HCT116 (cell line): ENCODE measurements around the gene TMPRSS11E. TPM values are rescaled to one million over a fixed set of nuclear protein-coding genes. Genes with fewer than 3 reads are reported as not detected.

ENCODE experiments used
- ATAC-seq: fragments of 200-7000 bp; cut with Tn5 transposase; 2 replicates; pipeline ENCODE4 v1.9.1; 2020; ENCODE audit warnings: mild to moderate bottlenecking, moderate library complexity
- BruUV-seq: library from RNA; stranded (reverse); fragments of 400-500 nt; replicated peaks from 2 replicates; lab custom pipeline; 2021; lab: Mats Ljungman, UMichigan
- CTCF ChIA-PET: fragments of 300-600 bp; sonication (Branson Sonifier 250); formaldehyde crosslinking; loops from one replicate; lab custom pipeline; 2021; ENCODE audit warnings: antibody characterized with exemption; lab: Charles Lee
- POLR2A ChIA-PET: fragments of 300-600, 350-600 bp; sonication (Branson Sonifier 250); formaldehyde crosslinking; loops from one replicate; lab custom pipeline; 2021; ENCODE audit warnings: antibody characterized with exemption; lab: Charles Lee
- RAD21 ChIA-PET, 2 experiments: fragments of 300-600 bp; sonication (Branson Sonifier 250); formaldehyde crosslinking; loops; one replicate each; lab custom pipeline; 2023; ENCODE audit warnings: low total read pairs in 2 of 2; ENCODE audit not compliant: uncharacterized antibody in 2 of 2, unreplicated experiment in 2 of 2, low non-redundant PET in 1 of 2; lab: Charles Lee
- DNase-seq: peaks from one replicate; pipeline ENCODE4 v3.0.0-alpha.2; 2010; ENCODE audit warnings: low read depth, low spot score
- H2AFZ ChIP-seq: fragments of 200-600 bp; shearing (Covaris generic), sonication (generic); 2 replicates; pipeline ENCODE4 v1.6.1; 2017; ENCODE audit warnings: low read depth, mixed run types, mixed read lengths, antibody characterized with exemption, low read length; ENCODE audit not compliant: poor library complexity, severe bottlenecking
- H3K27ac ChIP-seq: 2 replicates; pipeline ENCODE4 v1.5.1; 2012; ENCODE audit warnings: low read depth, low read length
- H3K27me3 ChIP-seq: fragments of 200-600 bp; sonication (generic); 2 replicates; pipeline ENCODE4 v1.6.1; 2016; ENCODE audit warnings: mixed run types, low read length, mixed read lengths; ENCODE audit not compliant: insufficient read depth
- H3K36me3 ChIP-seq, 2 experiments: fragments of 200-500 bp in 1 of 2; fragments of 200-600 bp in 1 of 2; sonication (Bioruptor generic) in 1 of 2; sonication (generic) in 1 of 2; 2 replicates each; pipeline versions ENCODE4 v1.5.1 to v1.6.1; 2014 to 2016; ENCODE audit warnings: low read length in 2 of 2, inconsistent platforms in 1 of 2, mixed read lengths in 1 of 2, mixed run types in 1 of 2; ENCODE audit not compliant: insufficient read depth in 2 of 2, control insufficient read depth in 1 of 2
- H3K4me1 ChIP-seq, 2 experiments: fragments of 200-600 bp in 1 of 2; sonication (generic) in 1 of 2; 2 replicates each; pipeline versions ENCODE4 v1.5.1 to v1.6.1; 2012 to 2017; ENCODE audit warnings: low read length in 2 of 2, inconsistent platforms in 1 of 2, mild to moderate bottlenecking in 1 of 2, mixed read lengths in 1 of 2, mixed run types in 1 of 2, moderate library complexity in 1 of 2; ENCODE audit not compliant: insufficient read depth in 2 of 2, control insufficient read depth in 1 of 2
- H3K4me2 ChIP-seq: fragments of 200-600 bp; sonication (generic); 2 replicates; pipeline ENCODE4 v1.6.1; 2017; ENCODE audit warnings: mixed run types, low read length, mixed read lengths
- H3K4me3 ChIP-seq, 2 experiments: fragments of 200-600 bp in 1 of 2; sonication (generic) in 1 of 2; replicated peaks in 1 of 2; 2 replicates each; pipeline ENCODE4 v1.5.1; 2011 to 2016; ENCODE audit warnings: low read length in 2 of 2, control low read depth in 1 of 2, low read depth in 1 of 2, mild to moderate bottlenecking in 1 of 2, mixed read lengths in 1 of 2, mixed run types in 1 of 2
- H3K79me2 ChIP-seq: fragments of 200-600 bp; sonication (generic); 2 replicates; pipeline ENCODE4 v1.6.1; 2017; ENCODE audit warnings: mild to moderate bottlenecking, mixed run types, low read length, moderate library complexity, mixed read lengths; ENCODE audit not compliant: insufficient read depth
- H3K9ac ChIP-seq: fragments of 200-600 bp; sonication (generic); 2 replicates; pipeline ENCODE4 v1.6.1; 2016; ENCODE audit warnings: low read length, mixed read lengths
- H3K9me2 ChIP-seq: fragments of 200-600 bp; sonication (generic), shearing (Covaris generic); 2 replicates; pipeline ENCODE4 v1.6.1; 2017; ENCODE audit warnings: mixed run types, mild to moderate bottlenecking, moderate library complexity; ENCODE audit not compliant: insufficient read depth
- H3K9me3 ChIP-seq, 2 experiments: fragments of 200-500 bp in 1 of 2; fragments of 200-600 bp in 1 of 2; sonication (Bioruptor generic) in 1 of 2; sonication (generic) in 1 of 2; 2 replicates each; pipeline ENCODE4 v1.6.1; 2014 to 2017; ENCODE audit warnings: low read length in 2 of 2, mixed read lengths in 2 of 2, inconsistent platforms in 1 of 2, low read depth in 1 of 2, mild to moderate bottlenecking in 1 of 2, mixed run types in 1 of 2, moderate library complexity in 1 of 2; ENCODE audit not compliant: control insufficient read depth in 1 of 2, insufficient read depth in 1 of 2
- H4K20me1 ChIP-seq: fragments of 200-600 bp; sonication (generic), shearing (Covaris generic); 2 replicates; pipeline ENCODE4 v1.6.1; 2017; ENCODE audit warnings: mixed run types, mild to moderate bottlenecking, moderate library complexity; ENCODE audit not compliant: insufficient read depth
- CBX3 ChIP-seq: IDR thresholded peaks from 2 replicates; pipeline ENCODE4 v1.6.1; 2012; ENCODE audit warnings: low read depth
- CEBPB ChIP-seq: IDR thresholded peaks from 2 replicates; pipeline ENCODE4 v1.6.1; 2012; ENCODE audit warnings: low read depth
- EGR1 ChIP-seq: IDR thresholded peaks from 2 replicates; pipeline ENCODE4 v1.6.1; 2012; ENCODE audit warnings: low read depth
- ELF1 ChIP-seq: IDR thresholded peaks from 2 replicates; pipeline ENCODE4 v1.6.1; 2012; ENCODE audit warnings: low read depth, borderline replicate concordance
- EZH2 ChIP-seq: fragments of 200-600 bp; sonication (generic); IDR thresholded peaks from 2 replicates; pipeline ENCODE4 v1.6.1; 2017; ENCODE audit warnings: antibody characterized with exemption, mixed run types
- EZH2phosphoT487 ChIP-seq: fragments of 200-600 bp; IDR thresholded peaks from 2 replicates; pipeline ENCODE4 v1.6.1; 2018; ENCODE audit warnings: antibody characterized with exemption, borderline replicate concordance
- POLR2A ChIP-seq: IDR thresholded peaks from 2 replicates; pipeline ENCODE4 v1.7.0; 2011; ENCODE audit warnings: borderline replicate concordance; ENCODE audit not compliant: insufficient read depth, insufficient read length; ENCODE audit errors: extremely low read depth
- POLR2AphosphoS5 ChIP-seq: IDR thresholded peaks from 2 replicates; pipeline ENCODE4 v1.6.1; 2011; ENCODE audit warnings: mild to moderate bottlenecking, low read depth, low read length, moderate library complexity
- SRF ChIP-seq: IDR thresholded peaks from 2 replicates; pipeline ENCODE4 v1.6.1; 2012; ENCODE audit warnings: low read depth
- TCF7L2 ChIP-seq: IDR thresholded peaks from 2 replicates; pipeline ENCODE4 v1.7.0; 2011; ENCODE audit warnings: borderline replicate concordance, inconsistent platforms; ENCODE audit not compliant: insufficient read depth, insufficient read length; ENCODE audit errors: extremely low read depth
- YY1 ChIP-seq: IDR thresholded peaks from 2 replicates; pipeline ENCODE4 v1.6.1; 2011; ENCODE audit warnings: low read length, low read depth, moderate library complexity, mild to moderate bottlenecking; ENCODE audit not compliant: insufficient replicate concordance; ENCODE audit errors: extremely low read depth
- intact Hi-C: fragments of 100-400 bp; cut with micrococcal nuclease; formaldehyde crosslinking; loops from 2 replicates; pipeline ENCODE4 v1.10.0; 2022
- total RNA-seq: library from RNA; stranded (reverse); gene quantifications from one replicate; pipeline ENCODE4 v1.2.1, GENCODE V29; 2021; ENCODE audit not compliant: unreplicated experiment
- TF ChIP-seq, protein P1 (sequence below): IDR thresholded peaks from 2 replicates; pipeline ENCODE4 v1.6.1; 2012
- TF ChIP-seq, protein P2 (sequence below): IDR thresholded peaks from 2 replicates; pipeline ENCODE4 v1.6.1; 2011; ENCODE audit warnings: mild to moderate bottlenecking, low read length, moderate library complexity; ENCODE audit not compliant: insufficient replicate concordance; ENCODE audit errors: extremely low read depth

The TMPRSS11E gene
- total RNA-seq, 1 experiment from 2014 or later: not detected

DNA sequence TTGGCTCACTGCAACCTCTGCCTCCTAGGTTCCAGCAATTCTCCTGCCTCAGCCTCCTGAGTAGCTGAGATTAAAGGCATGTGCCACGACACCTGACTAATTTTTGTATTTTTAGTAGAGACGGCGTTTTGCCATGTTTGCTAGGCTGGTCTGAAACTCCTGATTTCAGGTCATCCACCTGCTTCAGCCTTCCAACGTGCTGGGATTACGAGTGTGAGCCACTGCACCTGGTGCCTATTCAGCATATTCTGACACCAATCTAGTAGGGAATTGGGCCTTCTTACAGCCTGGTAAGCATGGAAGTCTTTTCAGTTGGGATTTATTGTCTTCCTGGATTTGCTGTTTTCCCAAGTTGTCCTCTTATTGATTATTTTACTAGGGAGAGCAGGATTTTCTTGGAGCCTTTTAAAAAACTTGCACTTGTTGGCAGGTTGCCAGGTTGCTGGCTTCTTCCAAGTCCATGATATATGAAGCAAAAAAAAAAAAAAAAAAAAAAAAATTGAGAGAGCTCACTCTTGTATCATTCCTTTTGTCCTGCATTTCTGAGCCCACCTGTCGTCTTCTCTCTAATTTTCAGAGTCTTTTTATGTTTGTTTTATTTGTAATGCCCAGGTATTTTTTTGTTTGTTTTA lies 43.7 kb downstream of the TMPRSS11E start:
- H3K4me3 ChIP-seq: no peak overlapping the region
- no peak for DNase-seq

More for the DNA sequence above, 43.7 kb downstream of the TMPRSS11E start:
- no peaks in the 10 kb centered on the region for H4K20me1 ChIP-seq
- no peaks in the 10 kb centered on the region for H3K27me3 ChIP-seq
- H3K9ac ChIP-seq: no peak overlapping the region
- H3K4me1 ChIP-seq: no peaks in the 10 kb centered on the region
- no peak overlapping the region for H3K4me2 ChIP-seq
- ATAC-seq: no peak
- no peaks in the 10 kb centered on the region for H3K9me3 ChIP-seq
- CTCF ChIA-PET: no interaction called here
- no peaks in the 10 kb centered on the region for H3K36me3 ChIP-seq
- no peaks in the 10 kb centered on the region for H3K9me2 ChIP-seq
- H2AFZ ChIP-seq: no peak overlapping the region
- no peak overlapping the region for H3K27ac ChIP-seq
- no peaks in the 10 kb centered on the region for H3K79me2 ChIP-seq
- intact Hi-C loops: loop anchor here (10.0 kb wide), 1 partner anchor 534 kb away; no protein-coding TSS in a partner anchor
- RAD21 ChIA-PET: no interaction called here
- BruUV-seq: no TSS peak
- POLR2A ChIA-PET: no interaction called here
- TF ChIP-seq CBX3 (no peak), SRF (no peak), EZH2phosphoT487 (no peak), POLR2A (no peak), POLR2AphosphoS5 (no peak), TCF7L2 (no peak), EGR1 (no peak), YY1 (no peak), EZH2 (no peak), ELF1 (no peak), CEBPB (no peak)
- TF ChIP-seq, protein P1, sequence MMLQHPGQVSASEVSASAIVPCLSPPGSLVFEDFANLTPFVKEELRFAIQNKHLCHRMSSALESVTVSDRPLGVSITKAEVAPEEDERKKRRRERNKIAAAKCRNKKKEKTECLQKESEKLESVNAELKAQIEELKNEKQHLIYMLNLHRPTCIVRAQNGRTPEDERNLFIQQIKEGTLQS: no peak
- TF ChIP-seq, protein P2, sequence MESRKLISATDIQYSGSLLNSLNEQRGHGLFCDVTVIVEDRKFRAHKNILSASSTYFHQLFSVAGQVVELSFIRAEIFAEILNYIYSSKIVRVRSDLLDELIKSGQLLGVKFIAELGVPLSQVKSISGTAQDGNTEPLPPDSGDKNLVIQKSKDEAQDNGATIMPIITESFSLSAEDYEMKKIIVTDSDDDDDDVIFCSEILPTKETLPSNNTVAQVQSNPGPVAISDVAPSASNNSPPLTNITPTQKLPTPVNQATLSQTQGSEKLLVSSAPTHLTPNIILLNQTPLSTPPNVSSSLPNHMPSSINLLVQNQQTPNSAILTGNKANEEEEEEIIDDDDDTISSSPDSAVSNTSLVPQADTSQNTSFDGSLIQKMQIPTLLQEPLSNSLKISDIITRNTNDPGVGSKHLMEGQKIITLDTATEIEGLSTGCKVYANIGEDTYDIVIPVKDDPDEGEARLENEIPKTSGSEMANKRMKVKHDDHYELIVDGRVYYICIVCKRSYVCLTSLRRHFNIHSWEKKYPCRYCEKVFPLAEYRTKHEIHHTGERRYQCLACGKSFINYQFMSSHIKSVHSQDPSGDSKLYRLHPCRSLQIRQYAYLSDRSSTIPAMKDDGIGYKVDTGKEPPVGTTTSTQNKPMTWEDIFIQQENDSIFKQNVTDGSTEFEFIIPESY: no peak
